Measurements from ENCODE around the gene MSMB.

DNA sequence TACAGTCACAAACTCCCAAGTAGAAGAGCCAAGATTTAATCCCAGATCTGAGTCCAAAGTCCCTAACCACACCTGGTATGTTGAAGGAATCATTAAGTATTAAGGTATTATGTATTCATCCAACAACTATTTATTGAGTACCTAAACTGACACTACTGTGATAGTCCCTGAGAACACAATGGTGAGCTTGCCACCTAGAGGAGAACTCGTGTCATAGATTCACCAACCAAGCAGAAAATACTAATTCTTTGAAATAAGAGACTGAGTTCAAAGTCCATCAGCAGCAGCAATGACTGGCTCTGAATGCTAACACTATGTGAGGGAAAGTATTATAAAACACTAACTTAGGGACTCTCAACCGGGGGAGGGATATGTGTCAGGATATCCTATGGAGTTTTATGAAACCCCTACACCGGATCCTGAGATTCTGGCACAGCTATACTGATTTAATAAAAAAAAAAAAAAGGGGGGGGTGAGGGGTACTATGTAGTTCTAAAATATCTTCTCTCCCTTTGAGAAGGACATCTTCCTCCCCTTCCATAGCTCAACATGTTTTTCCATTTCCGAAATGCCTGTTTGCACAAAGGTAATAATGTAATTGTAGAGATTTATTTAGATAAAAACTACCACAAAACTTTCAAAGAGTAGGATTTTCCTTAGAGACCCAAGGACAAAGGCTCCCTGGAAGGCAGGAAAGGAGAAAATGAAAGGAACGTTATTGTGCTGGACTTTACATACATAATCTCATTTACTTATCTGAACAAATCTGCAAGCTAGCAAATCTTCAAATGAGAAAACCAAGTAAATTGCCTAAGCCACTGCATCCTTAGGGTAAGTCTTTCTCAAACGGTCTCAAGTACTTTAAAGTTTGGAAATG is 17.2 kb downstream of the MSMB start:
- TF ChIP-seq CTCF (IDR thresholded peaks at IDR 0.05), result peak; percentile 72
- TF ChIP-seq EZH2phosphoT487 (IDR thresholded peaks at IDR 0.05), result no peak
